Panc1 (cell line): ENCODE data around the gene KDM4F. TPM values are rescaled to one million over a fixed set of nuclear protein-coding genes. Genes with fewer than 3 reads are reported as not detected.

ENCODE experiments used
- total RNA-seq: library from RNA; stranded (reverse); gene quantifications from one replicate; pipeline ENCODE4 v1.2.1, GENCODE V29; 2021; ENCODE audit not compliant: unreplicated experiment

The KDM4F gene
- total RNA-seq, 1 experiment from 2014 or later = not detected

Other genes with a start within 250 kb of the KDM4F start
- gene CWC15, start 75.9 kb upstream of the KDM4F start, total RNA-seq = 58.9 TPM
- gene KDM4D, start 75.7 kb upstream of the KDM4F start, total RNA-seq = 0.87 TPM
- gene KDM4E, start 24.2 kb upstream of the KDM4F start, total RNA-seq = not detected
- 40.6 TPM for gene SRSF8, start 17.5 kb downstream of the KDM4F start, total RNA-seq
- 28.2 TPM for gene ENDOD1, start 40.4 kb downstream of the KDM4F start, total RNA-seq
- gene SESN3, start 181.8 kb downstream of the KDM4F start, total RNA-seq = 1.4 TPM